Measurements from ENCODE around the gene RAB12.

GRCh38 chr18:8627540-8627939 lies 18.3 kb downstream of the RAB12 start:
- no peak for TF ChIP-seq CTCF (conservative IDR thresholded peaks at IDR 0.05 in 1 of 2, IDR thresholded peaks at IDR 0.05 in 1 of 2; ENCODE audit: low read depth in 1 of 2, low read length in 2 of 2)
- TF ChIP-seq EZH2 (IDR thresholded peaks at IDR 0.05; ENCODE audit: low read length, missing control alignments), result no peak

Data from fibroblast of lung (primary cell).